Measurements from ENCODE around the gene TGM1. TPM values are rescaled to one million over a fixed set of nuclear protein-coding genes. Genes with fewer than 3 reads are reported as not detected.
A peak's percentile ranks its signal among the peaks of the same experiment; 100 is the strongest.

Gene TGM1
- total and polyA plus RNA-seq, 10 of the 15 experiments (the other 5 are each of a cell fraction or from before 2014, with no cell fraction given), result 0.05 to 5.9 (median 1.8) TPM

- TF ChIP-seq CTCF (IDR thresholded peaks at IDR 0.05 in 2 of 3, conservative IDR thresholded peaks at IDR 0.05 in 1 of 3; ENCODE audit: control insufficient read depth in 2 of 3, extremely low read depth in 1 of 3, insufficient read depth in 1 of 3, low read depth in 3 of 3, low read length in 3 of 3) (peak; percentile 10 to 40 (median 29); a peak in 3 of 6 replicates), ZNF24 (IDR thresholded peaks at IDR 0.05) (0 out of 2 replicates have a peak, but pooled peaks have one; percentile 9), EGR1 (IDR thresholded peaks at IDR 0.05; ENCODE audit: borderline replicate concordance in 1 of 2, low read depth in 2 of 2, low read length in 2 of 2) (0 out of 3 replicates have a peak, but pooled peaks of 1 of the 2 experiments have one; percentile 25), MEF2B (IDR thresholded peaks at IDR 0.05; ENCODE audit: partially characterized antibody, poor library complexity, severe bottlenecking) (peak; percentile 54), LARP7 (IDR thresholded peaks at IDR 0.05) (peak; percentile 66), SRF (IDR thresholded peaks at IDR 0.05; ENCODE audit: low read depth in 2 of 2, low read length in 2 of 2) (no peak), NFIC (IDR thresholded peaks at IDR 0.05; ENCODE audit: low read depth, low read length) (no peak), POLR2AphosphoS5 (IDR thresholded peaks at IDR 0.05; ENCODE audit: low read length) (no peak), HDAC2 (IDR thresholded peaks at IDR 0.05) (no peak), TCF3 (IDR thresholded peaks at IDR 0.05; ENCODE audit: borderline replicate concordance, insufficient read depth, low read depth, low read length) (peak; percentile 68; the same call in 1 of the 2 replicates), MYC (IDR thresholded peaks at IDR 0.05; ENCODE audit: insufficient read depth, insufficient read length, insufficient replicate concordance, low read length, severe bottlenecking) (peak; percentile 46), ASH2L (IDR thresholded peaks at IDR 0.05; ENCODE audit: borderline replicate concordance, low read depth) (no peak), SMAD5 (IDR thresholded peaks at IDR 0.05; ENCODE audit: low read depth) (no peak), TCF12 (IDR thresholded peaks at IDR 0.05; ENCODE audit: low read depth, low read length) (0 out of 2 replicates have a peak, but pooled peaks have one; percentile 42), CREB1 (IDR thresholded peaks at IDR 0.05; ENCODE audit: low read depth) (no peak), POLR2A (IDR thresholded peaks at IDR 0.05; ENCODE audit: low read depth, low read length) (peak; percentile 54; the same call in 1 of the 2 replicates)
- TF ChIP-seq, protein P1, sequence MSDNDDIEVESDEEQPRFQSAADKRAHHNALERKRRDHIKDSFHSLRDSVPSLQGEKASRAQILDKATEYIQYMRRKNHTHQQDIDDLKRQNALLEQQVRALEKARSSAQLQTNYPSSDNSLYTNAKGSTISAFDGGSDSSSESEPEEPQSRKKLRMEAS (IDR thresholded peaks at IDR 0.05; ENCODE audit: low read depth, low read length), result 0 out of 2 replicates have a peak, but pooled peaks have one; percentile 41
- TF ChIP-seq, protein P2, sequence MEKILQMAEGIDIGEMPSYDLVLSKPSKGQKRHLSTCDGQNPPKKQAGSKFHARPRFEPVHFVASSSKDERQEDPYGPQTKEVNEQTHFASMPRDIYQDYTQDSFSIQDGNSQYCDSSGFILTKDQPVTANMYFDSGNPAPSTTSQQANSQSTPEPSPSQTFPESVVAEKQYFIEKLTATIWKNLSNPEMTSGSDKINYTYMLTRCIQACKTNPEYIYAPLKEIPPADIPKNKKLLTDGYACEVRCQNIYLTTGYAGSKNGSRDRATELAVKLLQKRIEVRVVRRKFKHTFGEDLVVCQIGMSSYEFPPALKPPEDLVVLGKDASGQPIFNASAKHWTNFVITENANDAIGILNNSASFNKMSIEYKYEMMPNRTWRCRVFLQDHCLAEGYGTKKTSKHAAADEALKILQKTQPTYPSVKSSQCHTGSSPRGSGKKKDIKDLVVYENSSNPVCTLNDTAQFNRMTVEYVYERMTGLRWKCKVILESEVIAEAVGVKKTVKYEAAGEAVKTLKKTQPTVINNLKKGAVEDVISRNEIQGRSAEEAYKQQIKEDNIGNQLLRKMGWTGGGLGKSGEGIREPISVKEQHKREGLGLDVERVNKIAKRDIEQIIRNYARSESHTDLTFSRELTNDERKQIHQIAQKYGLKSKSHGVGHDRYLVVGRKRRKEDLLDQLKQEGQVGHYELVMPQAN (conservative IDR thresholded peaks at IDR 0.05), result peak; percentile 62; the same call in 1 of the 2 replicates
- TF ChIP-seq, protein P3, sequence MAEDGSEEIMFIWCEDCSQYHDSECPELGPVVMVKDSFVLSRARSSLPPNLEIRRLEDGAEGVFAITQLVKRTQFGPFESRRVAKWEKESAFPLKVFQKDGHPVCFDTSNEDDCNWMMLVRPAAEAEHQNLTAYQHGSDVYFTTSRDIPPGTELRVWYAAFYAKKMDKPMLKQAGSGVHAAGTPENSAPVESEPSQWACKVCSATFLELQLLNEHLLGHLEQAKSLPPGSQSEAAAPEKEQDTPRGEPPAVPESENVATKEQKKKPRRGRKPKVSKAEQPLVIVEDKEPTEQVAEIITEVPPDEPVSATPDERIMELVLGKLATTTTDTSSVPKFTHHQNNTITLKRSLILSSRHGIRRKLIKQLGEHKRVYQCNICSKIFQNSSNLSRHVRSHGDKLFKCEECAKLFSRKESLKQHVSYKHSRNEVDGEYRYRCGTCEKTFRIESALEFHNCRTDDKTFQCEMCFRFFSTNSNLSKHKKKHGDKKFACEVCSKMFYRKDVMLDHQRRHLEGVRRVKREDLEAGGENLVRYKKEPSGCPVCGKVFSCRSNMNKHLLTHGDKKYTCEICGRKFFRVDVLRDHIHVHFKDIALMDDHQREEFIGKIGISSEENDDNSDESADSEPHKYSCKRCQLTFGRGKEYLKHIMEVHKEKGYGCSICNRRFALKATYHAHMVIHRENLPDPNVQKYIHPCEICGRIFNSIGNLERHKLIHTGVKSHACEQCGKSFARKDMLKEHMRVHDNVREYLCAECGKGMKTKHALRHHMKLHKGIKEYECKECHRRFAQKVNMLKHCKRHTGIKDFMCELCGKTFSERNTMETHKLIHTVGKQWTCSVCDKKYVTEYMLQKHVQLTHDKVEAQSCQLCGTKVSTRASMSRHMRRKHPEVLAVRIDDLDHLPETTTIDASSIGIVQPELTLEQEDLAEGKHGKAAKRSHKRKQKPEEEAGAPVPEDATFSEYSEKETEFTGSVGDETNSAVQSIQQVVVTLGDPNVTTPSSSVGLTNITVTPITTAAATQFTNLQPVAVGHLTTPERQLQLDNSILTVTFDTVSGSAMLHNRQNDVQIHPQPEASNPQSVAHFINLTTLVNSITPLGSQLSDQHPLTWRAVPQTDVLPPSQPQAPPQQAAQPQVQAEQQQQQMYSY (CRISPR knock-in tag; IDR thresholded peaks at IDR 0.05), result no peak
Observed at GRCh38 chr14:24310646-24311604, 47.9 kb upstream of the TGM1 start, which contains the start of gene LTB4R (continued).
